Liver (tissue), 9 donors: Measurements from ENCODE around the gene MOXD1. TPM values are rescaled to one million over a fixed set of nuclear protein-coding genes. Genes with fewer than 3 reads are reported as not detected.

Experiments used
- DNase-seq: peaks from one replicate; pipeline ENCODE4 v3.0.0-alpha.2; 2017; ENCODE audit warnings: low spot score
- H3K27ac ChIP-seq, 2 donors: one replicate each; pipeline ENCODE4 v1.7.0; 2013; ENCODE audit warnings: inconsistent platforms in 2 of 2, low read length in 2 of 2, control low read depth in 1 of 2, low read depth in 1 of 2, mild to moderate bottlenecking in 1 of 2
- H3K27me3 ChIP-seq, 4 donors: one replicate each; pipeline versions ENCODE4 v1.6.1 to v1.7.0; 2013; ENCODE audit warnings: low read length in 3 of 4, inconsistent platforms in 1 of 4, mild to moderate bottlenecking in 1 of 4, moderate library complexity in 1 of 4; ENCODE audit not compliant: control insufficient read depth in 4 of 4, insufficient read depth in 4 of 4
- H3K36me3 ChIP-seq, 4 donors: one replicate each; pipeline versions ENCODE4 v1.6.1 to v1.7.0; 2013; ENCODE audit warnings: low read length in 3 of 4, mild to moderate bottlenecking in 3 of 4, low read depth in 1 of 4, moderate library complexity in 1 of 4; ENCODE audit not compliant: control insufficient read depth in 4 of 4, insufficient read depth in 3 of 4
- H3K4me1 ChIP-seq, 4 donors: one replicate each; pipeline versions ENCODE4 v1.6.1 to v1.7.0; 2013; ENCODE audit warnings: low read length in 3 of 4, mild to moderate bottlenecking in 3 of 4, moderate library complexity in 1 of 4; ENCODE audit not compliant: control insufficient read depth in 4 of 4, insufficient read depth in 4 of 4
- H3K4me3 ChIP-seq, 3 donors: one replicate each; pipeline versions ENCODE4 v1.6.1 to v1.7.0; 2013; ENCODE audit warnings: low read length in 3 of 3, control low read depth in 1 of 3, low read depth in 1 of 3, mild to moderate bottlenecking in 1 of 3
- H3K9ac ChIP-seq, 2 donors: one replicate each; pipeline ENCODE4 v1.7.0; 2013; ENCODE audit warnings: low read length in 2 of 2, mild to moderate bottlenecking in 2 of 2, moderate library complexity in 2 of 2, control low read depth in 1 of 2, low read depth in 1 of 2
- H3K9me3 ChIP-seq, 4 donors: one replicate each; pipeline versions ENCODE4 v1.6.1 to v1.7.0; 2013; ENCODE audit warnings: low read length in 3 of 4; ENCODE audit not compliant: control insufficient read depth in 4 of 4
- ATF3 ChIP-seq: IDR thresholded peaks from 2 replicates; pipeline ENCODE4 v1.6.1; 2016; ENCODE audit warnings: antibody characterized with exemption
- EGR1 ChIP-seq, 2 donors: IDR thresholded peaks; 2 replicates each; pipeline ENCODE4 v1.6.1; 2016 to 2018; ENCODE audit warnings: antibody characterized with exemption in 2 of 2, low read depth in 2 of 2
- FOXA1 ChIP-seq: IDR thresholded peaks from 2 replicates; pipeline ENCODE4 v1.6.1; 2016; ENCODE audit warnings: antibody characterized with exemption
- FOXA2 ChIP-seq: IDR thresholded peaks from 2 replicates; pipeline ENCODE4 v1.6.1; 2016; ENCODE audit warnings: antibody characterized with exemption
- GABPA ChIP-seq, 2 donors: IDR thresholded peaks in 1 of 2; conservative IDR thresholded peaks in 1 of 2; 2 replicates each; pipeline ENCODE4 v1.6.1; 2016; ENCODE audit warnings: antibody characterized with exemption in 2 of 2, mild to moderate bottlenecking in 1 of 2, moderate library complexity in 1 of 2
- HNF4A ChIP-seq, 2 donors: conservative IDR thresholded peaks; 2 replicates each; pipeline ENCODE4 v1.6.1; 2016; ENCODE audit warnings: antibody characterized with exemption in 2 of 2, mild to moderate bottlenecking in 2 of 2
- HNF4G ChIP-seq: IDR thresholded peaks from 2 replicates; pipeline ENCODE4 v1.6.1; 2016; ENCODE audit warnings: antibody characterized with exemption
- JUND ChIP-seq, 2 donors: IDR thresholded peaks; 2 replicates each; pipeline ENCODE4 v1.6.1; 2016; ENCODE audit warnings: antibody characterized with exemption in 2 of 2
- MAX ChIP-seq: IDR thresholded peaks from 2 replicates; pipeline ENCODE4 v1.6.1; 2016; ENCODE audit warnings: antibody characterized with exemption
- NR2F2 ChIP-seq: IDR thresholded peaks from 2 replicates; pipeline ENCODE4 v1.6.1; 2016; ENCODE audit warnings: antibody characterized with exemption
- RAD21 ChIP-seq, 2 donors: IDR thresholded peaks; 2 replicates each; pipeline ENCODE4 v1.6.1; 2016; ENCODE audit warnings: antibody characterized with exemption in 2 of 2, mild to moderate bottlenecking in 2 of 2
- RXRA ChIP-seq, 2 donors: IDR thresholded peaks; 2 replicates each; pipeline ENCODE4 v1.6.1; 2017 to 2018; ENCODE audit warnings: antibody characterized with exemption in 2 of 2, mild to moderate bottlenecking in 1 of 2
- SP1 ChIP-seq: IDR thresholded peaks from 2 replicates; pipeline ENCODE4 v1.6.1; 2018; ENCODE audit warnings: antibody characterized with exemption, mild to moderate bottlenecking
- TAF1 ChIP-seq: conservative IDR thresholded peaks from 2 replicates; pipeline ENCODE4 v1.6.1; 2016; ENCODE audit warnings: antibody characterized with exemption, mild to moderate bottlenecking
- YY1 ChIP-seq: IDR thresholded peaks from 2 replicates; pipeline ENCODE4 v1.6.1; 2016; ENCODE audit warnings: antibody characterized with exemption, mild to moderate bottlenecking
- WGBS: extraction: QIAGEN DNeasy Blood & Tissue Kit; methylation state at CpG from one replicate; pipeline ENCODE4 v1.1.7; 2013; 5-methylcytosine and 5-hydroxymethylcytosine counted together
- polyA plus RNA-seq, 2 donors: library from polyadenylated mRNA; stranded (reverse) in 1 of 2; unstranded in 1 of 2; fragments of 200-250 nt in 1 of 2; fragments of >200 nt in 1 of 2; fragmentation: Nextera tagmentation in 1 of 2; extraction: Ambion mirVana in 1 of 2; gene quantifications; one replicate each; pipeline versions ENCODE4 v1.2.1 to v1.2.3, GENCODE V29; 2013 to 2015
- total RNA-seq, 2 donors: library from RNA; depleted of rRNA; stranded (reverse); fragments of >200 nt; gene quantifications; one replicate each; pipeline ENCODE4 v1.2.3, GENCODE V29; 2014
- TF ChIP-seq, protein P1 (sequence below): IDR thresholded peaks from 2 replicates; pipeline ENCODE4 v1.6.1; 2016; ENCODE audit warnings: antibody characterized with exemption
- TF ChIP-seq, protein P2 (sequence below): fragments of 150-350 bp; IDR thresholded peaks from 2 replicates; pipeline ENCODE4 v1.5.1; 2017; ENCODE audit warnings: improper control_type of control experiment, low read depth, low read length; ENCODE audit not compliant: missing input control
- TF ChIP-seq, protein P3 (sequence below): IDR thresholded peaks from 2 replicates; pipeline ENCODE4 v1.6.1; 2016; ENCODE audit warnings: antibody characterized with exemption, mild to moderate bottlenecking
- donor health status: healthy.
- donor health status: healthy.
- donor health status: healthy.
- donor health status: healthy.
- donor health status: healthy.

Gene MOXD1
- total and polyA plus RNA-seq, 4 donors, result 0.14 to 0.48 (median 0.24) TPM

DNA sequence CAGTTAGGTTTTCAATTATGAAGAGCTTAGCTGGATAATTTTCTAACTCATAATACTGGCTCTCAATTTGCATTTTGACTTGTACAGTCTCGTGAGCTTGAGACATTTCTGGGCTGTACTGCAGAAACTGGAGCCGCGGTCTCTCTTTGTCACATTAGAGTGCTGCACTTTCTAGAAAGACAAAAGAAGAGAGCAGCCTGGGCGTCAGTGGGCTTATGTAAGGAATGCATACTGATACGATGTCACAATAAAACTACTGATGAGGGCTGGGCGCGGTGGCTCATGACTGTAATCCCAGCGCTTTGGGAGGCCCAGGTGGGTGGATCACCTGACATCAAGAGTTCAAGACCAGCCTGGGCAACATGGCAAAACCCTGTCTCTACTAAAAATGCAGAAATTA is 120.8 kb downstream of the MOXD1 start:
- Histone ChIP-seq H3K9me3 (no peaks in the 10 kb centered on the region), H3K9ac (no peak overlapping the region), H3K4me1 (peaks cover 0 to 3% (median 0%) of the 10 kb centered on the region in 4 donors), H3K4me3 (no peak overlapping the region), H3K27me3 (peaks cover 0 to under 1% (median 0%) of the 10 kb centered on the region in 4 donors), H3K27ac (no peak overlapping the region), H3K36me3 (no peaks in the 10 kb centered on the region)
- 88% methylated on average over 8 of the region's 8 CpGs for WGBS
- DNase-seq, result no peak
- TF ChIP-seq GABPA (IDR thresholded peaks at IDR 0.05 in 1 of 2, conservative IDR thresholded peaks at IDR 0.05 in 1 of 2), result no peak
- TF ChIP-seq ATF3, result no peak
- TF ChIP-seq RXRA (IDR thresholded peaks at IDR 0.05), result no peak
- TF ChIP-seq, protein P1, sequence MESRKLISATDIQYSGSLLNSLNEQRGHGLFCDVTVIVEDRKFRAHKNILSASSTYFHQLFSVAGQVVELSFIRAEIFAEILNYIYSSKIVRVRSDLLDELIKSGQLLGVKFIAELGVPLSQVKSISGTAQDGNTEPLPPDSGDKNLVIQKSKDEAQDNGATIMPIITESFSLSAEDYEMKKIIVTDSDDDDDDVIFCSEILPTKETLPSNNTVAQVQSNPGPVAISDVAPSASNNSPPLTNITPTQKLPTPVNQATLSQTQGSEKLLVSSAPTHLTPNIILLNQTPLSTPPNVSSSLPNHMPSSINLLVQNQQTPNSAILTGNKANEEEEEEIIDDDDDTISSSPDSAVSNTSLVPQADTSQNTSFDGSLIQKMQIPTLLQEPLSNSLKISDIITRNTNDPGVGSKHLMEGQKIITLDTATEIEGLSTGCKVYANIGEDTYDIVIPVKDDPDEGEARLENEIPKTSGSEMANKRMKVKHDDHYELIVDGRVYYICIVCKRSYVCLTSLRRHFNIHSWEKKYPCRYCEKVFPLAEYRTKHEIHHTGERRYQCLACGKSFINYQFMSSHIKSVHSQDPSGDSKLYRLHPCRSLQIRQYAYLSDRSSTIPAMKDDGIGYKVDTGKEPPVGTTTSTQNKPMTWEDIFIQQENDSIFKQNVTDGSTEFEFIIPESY, result no peak
- TF ChIP-seq YY1, result no peak
- TF ChIP-seq, protein P2, sequence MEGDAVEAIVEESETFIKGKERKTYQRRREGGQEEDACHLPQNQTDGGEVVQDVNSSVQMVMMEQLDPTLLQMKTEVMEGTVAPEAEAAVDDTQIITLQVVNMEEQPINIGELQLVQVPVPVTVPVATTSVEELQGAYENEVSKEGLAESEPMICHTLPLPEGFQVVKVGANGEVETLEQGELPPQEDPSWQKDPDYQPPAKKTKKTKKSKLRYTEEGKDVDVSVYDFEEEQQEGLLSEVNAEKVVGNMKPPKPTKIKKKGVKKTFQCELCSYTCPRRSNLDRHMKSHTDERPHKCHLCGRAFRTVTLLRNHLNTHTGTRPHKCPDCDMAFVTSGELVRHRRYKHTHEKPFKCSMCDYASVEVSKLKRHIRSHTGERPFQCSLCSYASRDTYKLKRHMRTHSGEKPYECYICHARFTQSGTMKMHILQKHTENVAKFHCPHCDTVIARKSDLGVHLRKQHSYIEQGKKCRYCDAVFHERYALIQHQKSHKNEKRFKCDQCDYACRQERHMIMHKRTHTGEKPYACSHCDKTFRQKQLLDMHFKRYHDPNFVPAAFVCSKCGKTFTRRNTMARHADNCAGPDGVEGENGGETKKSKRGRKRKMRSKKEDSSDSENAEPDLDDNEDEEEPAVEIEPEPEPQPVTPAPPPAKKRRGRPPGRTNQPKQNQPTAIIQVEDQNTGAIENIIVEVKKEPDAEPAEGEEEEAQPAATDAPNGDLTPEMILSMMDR, result no peak
- TF ChIP-seq EGR1 (IDR thresholded peaks at IDR 0.05; ENCODE audit: low read depth in 2 of 2), result no peak
- TF ChIP-seq FOXA2, result no peak
- TF ChIP-seq HNF4G, result no peak
- TF ChIP-seq NR2F2, result no peak
- TF ChIP-seq MAX, result no peak
- TF ChIP-seq RAD21 (IDR thresholded peaks at IDR 0.05), result no peak
- no peak for TF ChIP-seq TAF1
- TF ChIP-seq SP1, result no peak
- TF ChIP-seq, protein P3, sequence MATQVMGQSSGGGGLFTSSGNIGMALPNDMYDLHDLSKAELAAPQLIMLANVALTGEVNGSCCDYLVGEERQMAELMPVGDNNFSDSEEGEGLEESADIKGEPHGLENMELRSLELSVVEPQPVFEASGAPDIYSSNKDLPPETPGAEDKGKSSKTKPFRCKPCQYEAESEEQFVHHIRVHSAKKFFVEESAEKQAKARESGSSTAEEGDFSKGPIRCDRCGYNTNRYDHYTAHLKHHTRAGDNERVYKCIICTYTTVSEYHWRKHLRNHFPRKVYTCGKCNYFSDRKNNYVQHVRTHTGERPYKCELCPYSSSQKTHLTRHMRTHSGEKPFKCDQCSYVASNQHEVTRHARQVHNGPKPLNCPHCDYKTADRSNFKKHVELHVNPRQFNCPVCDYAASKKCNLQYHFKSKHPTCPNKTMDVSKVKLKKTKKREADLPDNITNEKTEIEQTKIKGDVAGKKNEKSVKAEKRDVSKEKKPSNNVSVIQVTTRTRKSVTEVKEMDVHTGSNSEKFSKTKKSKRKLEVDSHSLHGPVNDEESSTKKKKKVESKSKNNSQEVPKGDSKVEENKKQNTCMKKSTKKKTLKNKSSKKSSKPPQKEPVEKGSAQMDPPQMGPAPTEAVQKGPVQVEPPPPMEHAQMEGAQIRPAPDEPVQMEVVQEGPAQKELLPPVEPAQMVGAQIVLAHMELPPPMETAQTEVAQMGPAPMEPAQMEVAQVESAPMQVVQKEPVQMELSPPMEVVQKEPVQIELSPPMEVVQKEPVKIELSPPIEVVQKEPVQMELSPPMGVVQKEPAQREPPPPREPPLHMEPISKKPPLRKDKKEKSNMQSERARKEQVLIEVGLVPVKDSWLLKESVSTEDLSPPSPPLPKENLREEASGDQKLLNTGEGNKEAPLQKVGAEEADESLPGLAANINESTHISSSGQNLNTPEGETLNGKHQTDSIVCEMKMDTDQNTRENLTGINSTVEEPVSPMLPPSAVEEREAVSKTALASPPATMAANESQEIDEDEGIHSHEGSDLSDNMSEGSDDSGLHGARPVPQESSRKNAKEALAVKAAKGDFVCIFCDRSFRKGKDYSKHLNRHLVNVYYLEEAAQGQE, result no peak
- TF ChIP-seq HNF4A (conservative IDR thresholded peaks at IDR 0.05), result no peak
- no peak for TF ChIP-seq JUND (IDR thresholded peaks at IDR 0.05)
- TF ChIP-seq FOXA1, result no peak
